ENCODE measurements around the gene SKP1. TPM values are rescaled to one million over a fixed set of nuclear protein-coding genes. Genes with fewer than 3 reads are reported as not detected.

The SKP1 gene
- 507 and 758 TPM in 2 replicates for total RNA-seq (ENCODE audit: low replicate concordance)

- peak within 1 kb of the TSS; percentile 99 for H2AFZ ChIP-seq (replicated peaks)
- peaks cover 2% of the 10 kb centered on the region for H3K27me3 Mint-ChIP-seq (ENCODE audit: insufficient read depth, low read depth)
- peak within 1 kb of the TSS; percentile 100 for H3K9ac ChIP-seq
Observed at GRCh38 chr5:134176511-134177368, at the start of gene SKP1. Gene SKP1, minus strand, starts transcription at chr5:134176950. Its CDS starts 2,928 bp downstream, at chr5:134174022.

GRCh38 chr5:134225780-134226440, 49.2 kb upstream of the SKP1 start, which contains the start of gene PPP2CA:
Gene PPP2CA, minus strand, starts transcription at chr5:134226073. Its CDS starts 212 bp downstream, at chr5:134225861.
- H3F3A ChIP-seq (ENCODE audit: low read depth), result peaks cover 14% of the 10 kb centered on the region
- Mint-ChIP-seq H3K27me3 (ENCODE audit: insufficient read depth, low read depth) (peaks cover 3% of the 10 kb centered on the region), H3K4me1 (peaks cover 41% of the 10 kb centered on the region), H3K36me3 (peaks cover 26% of the 10 kb centered on the region), H3K4me3 (peak within 1 kb of the TSS; percentile 91), H3K27ac (peak within 1 kb of the TSS; percentile 97), H3K9me3 (peaks cover 6% of the 10 kb centered on the region)
- H2AFZ ChIP-seq (replicated peaks), result peak within 1 kb of the TSS; percentile 84
- TF ChIP-seq EZH2phosphoT487 (IDR thresholded peaks at IDR 0.05), result no peak
- TF ChIP-seq CTCF (IDR thresholded peaks at IDR 0.05), result no peak
- no peak for TF ChIP-seq EZH2 (IDR thresholded peaks at IDR 0.05)
- peak within 1 kb of the TSS; percentile 98 for H3K27ac ChIP-seq
- no peaks in the 10 kb centered on the region for H3K9me3 ChIP-seq (ENCODE audit: low read depth)
- peaks cover 49% of the 10 kb centered on the region for H4K20me1 ChIP-seq (ENCODE audit: low read depth)
- H3K79me2 ChIP-seq (ENCODE audit: low read depth), result peaks cover 58% of the 10 kb centered on the region
- no peaks in the 10 kb centered on the region for H3K27me3 ChIP-seq
- H3K4me3 ChIP-seq, result peak within 1 kb of the TSS; percentile 92
- peak within 1 kb of the TSS; percentile 99 for H3K9ac ChIP-seq
- H3K4me1 ChIP-seq, result peaks cover 31% of the 10 kb centered on the region
- H3K36me3 ChIP-seq, result no peaks in the 10 kb centered on the region
- peak; percentile 97 for DNase-seq (ENCODE audit: low spot score)
- H3K4me2 ChIP-seq, result peak within 1 kb of the TSS; percentile 87

More at GRCh38 chr5:134176511-134177368, at the start of gene SKP1:
- peaks cover 8% of the 10 kb centered on the region for H3K36me3 Mint-ChIP-seq
- Histone ChIP-seq H3K79me2 (ENCODE audit: low read depth) (peaks cover 53% of the 10 kb centered on the region), H3K27me3 (no peaks in the 10 kb centered on the region), H3K4me3 (peak within 1 kb of the TSS; percentile 76), H3K9me3 (ENCODE audit: low read depth) (no peaks in the 10 kb centered on the region), H3F3A (ENCODE audit: low read depth) (peaks cover 17% of the 10 kb centered on the region), H4K20me1 (ENCODE audit: low read depth) (peaks cover 47% of the 10 kb centered on the region), H3K27ac (peak within 1 kb of the TSS; percentile 99), H3K4me2 (peak within 1 kb of the TSS; percentile 94), H3K36me3 (peaks cover 6% of the 10 kb centered on the region), H3K4me1 (peaks cover 17% of the 10 kb centered on the region)
- H3K4me1 Mint-ChIP-seq, result peaks cover 15% of the 10 kb centered on the region
- H3K9me3 Mint-ChIP-seq, result no peaks in the 10 kb centered on the region
- peak within 1 kb of the TSS; percentile 98 for H3K4me3 Mint-ChIP-seq
- peak within 1 kb of the TSS; percentile 99 for H3K27ac Mint-ChIP-seq
- TF ChIP-seq CTCF (IDR thresholded peaks at IDR 0.05) (no peak), EZH2 (IDR thresholded peaks at IDR 0.05) (no peak), EZH2phosphoT487 (IDR thresholded peaks at IDR 0.05) (no peak)
- DNase-seq (ENCODE audit: low spot score), result peak; percentile 95

GRCh38 chr5:134224888-134225779, 48.4 kb upstream of the SKP1 start:
- TF ChIP-seq CTCF (IDR thresholded peaks at IDR 0.05) (peak; percentile 21), EZH2 (IDR thresholded peaks at IDR 0.05) (peak; percentile 34), EZH2phosphoT487 (IDR thresholded peaks at IDR 0.05) (no peak)
- H3K36me3 ChIP-seq, result no peaks in the 10 kb centered on the region
- H4K20me1 ChIP-seq (ENCODE audit: low read depth), result peaks cover 57% of the 10 kb centered on the region
- Mint-ChIP-seq H3K4me1 (peaks cover 41% of the 10 kb centered on the region), H3K36me3 (peaks cover 32% of the 10 kb centered on the region), H3K27me3 (ENCODE audit: insufficient read depth, low read depth) (peaks cover 7% of the 10 kb centered on the region), H3K4me3 (peak overlapping the region; percentile 91), H3K9me3 (peaks cover 9% of the 10 kb centered on the region), H3K27ac (peak overlapping the region; percentile 97)
- peaks cover 14% of the 10 kb centered on the region for H3F3A ChIP-seq (ENCODE audit: low read depth)
- H3K4me3 ChIP-seq, result peak overlapping the region; percentile 92
- H3K4me1 ChIP-seq, result peaks cover 31% of the 10 kb centered on the region
- H3K79me2 ChIP-seq (ENCODE audit: low read depth), result peaks cover 65% of the 10 kb centered on the region
- H3K4me2 ChIP-seq, result peak overlapping the region; percentile 87
- H3K9me3 ChIP-seq (ENCODE audit: low read depth), result no peaks in the 10 kb centered on the region
- peak overlapping the region; percentile 99 for H3K9ac ChIP-seq
- H3K27me3 ChIP-seq, result no peaks in the 10 kb centered on the region
- H3K27ac ChIP-seq, result peak overlapping the region; percentile 98
- H2AFZ ChIP-seq (replicated peaks), result peak overlapping the region; percentile 82
- peak; percentile 93 for DNase-seq (ENCODE audit: low spot score)

All from neural progenitor cell (in vitro differentiated cells).